Measurements from ENCODE around the gene MYOM3. TPM values are rescaled to one million over a fixed set of nuclear protein-coding genes. Genes with fewer than 3 reads are reported as not detected.

Gene MYOM3
- total RNA-seq, 1 experiment from 2014 or later: 0.42 TPM

DNA sequence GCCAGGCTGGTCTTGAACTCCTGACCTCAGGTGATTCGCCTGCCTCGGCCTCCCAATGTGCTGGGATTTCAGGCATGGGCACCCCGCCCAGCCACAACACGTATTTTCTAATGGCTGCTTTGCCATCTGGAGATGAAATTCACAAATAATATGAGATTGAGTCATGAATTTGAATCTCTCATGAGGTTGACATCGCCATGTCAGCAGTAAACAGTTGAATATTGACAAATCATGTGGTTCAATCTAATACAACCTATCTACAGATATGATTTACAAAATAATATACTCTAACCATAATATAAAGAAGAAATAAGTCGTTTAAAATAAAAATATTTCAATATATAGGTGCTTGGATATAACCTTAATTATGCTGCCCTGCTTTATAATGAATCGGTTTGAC, 42.1 kb downstream of the MYOM3 start:
- CTCF ChIA-PET: no interaction called here

DNA sequence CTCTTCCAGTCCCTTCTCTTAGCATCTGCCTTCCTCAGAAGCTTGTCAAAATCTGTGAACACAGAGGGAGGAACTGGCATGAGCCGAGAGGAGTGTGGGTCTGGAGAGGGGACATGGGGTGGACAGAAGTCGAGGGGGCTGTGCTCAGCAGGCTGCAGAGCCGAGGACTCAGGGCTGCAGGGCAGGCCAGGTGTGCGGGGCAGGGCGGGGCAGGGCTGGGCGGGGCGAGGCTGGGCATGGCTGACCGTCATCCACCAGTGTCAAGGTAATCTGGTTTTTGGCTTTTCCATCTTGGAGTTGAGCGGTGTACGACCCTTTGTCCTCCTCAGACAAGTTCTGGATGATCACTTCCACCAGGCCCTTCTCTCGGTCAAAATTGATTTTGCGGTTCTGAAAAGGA, 44.0 kb downstream of the MYOM3 start:
- CTCF ChIA-PET: interaction anchor here (0.5 kb wide), 1 partner anchor 115 kb away, joined by 4 read pairs; no protein-coding TSS in a partner anchor
- TF ChIP-seq, protein P1, sequence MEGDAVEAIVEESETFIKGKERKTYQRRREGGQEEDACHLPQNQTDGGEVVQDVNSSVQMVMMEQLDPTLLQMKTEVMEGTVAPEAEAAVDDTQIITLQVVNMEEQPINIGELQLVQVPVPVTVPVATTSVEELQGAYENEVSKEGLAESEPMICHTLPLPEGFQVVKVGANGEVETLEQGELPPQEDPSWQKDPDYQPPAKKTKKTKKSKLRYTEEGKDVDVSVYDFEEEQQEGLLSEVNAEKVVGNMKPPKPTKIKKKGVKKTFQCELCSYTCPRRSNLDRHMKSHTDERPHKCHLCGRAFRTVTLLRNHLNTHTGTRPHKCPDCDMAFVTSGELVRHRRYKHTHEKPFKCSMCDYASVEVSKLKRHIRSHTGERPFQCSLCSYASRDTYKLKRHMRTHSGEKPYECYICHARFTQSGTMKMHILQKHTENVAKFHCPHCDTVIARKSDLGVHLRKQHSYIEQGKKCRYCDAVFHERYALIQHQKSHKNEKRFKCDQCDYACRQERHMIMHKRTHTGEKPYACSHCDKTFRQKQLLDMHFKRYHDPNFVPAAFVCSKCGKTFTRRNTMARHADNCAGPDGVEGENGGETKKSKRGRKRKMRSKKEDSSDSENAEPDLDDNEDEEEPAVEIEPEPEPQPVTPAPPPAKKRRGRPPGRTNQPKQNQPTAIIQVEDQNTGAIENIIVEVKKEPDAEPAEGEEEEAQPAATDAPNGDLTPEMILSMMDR (IDR thresholded peaks at IDR 0.05; ENCODE audit: unreplicated experiment): no peak
- intact Hi-C loops (cut with micrococcal nuclease; ENCODE audit: unreplicated experiment): no loop called here
- Mint-ChIP-seq H3K4me3 (ENCODE audit: low read depth, unreplicated experiment) (no peak overlapping the region), H3K27me3 (ENCODE audit: unreplicated experiment) (no peaks in the 10 kb centered on the region), H3K9me3 (ENCODE audit: low read depth, unreplicated experiment) (no peaks in the 10 kb centered on the region), H3K27ac (ENCODE audit: unreplicated experiment) (no peak overlapping the region), H3K4me1 (ENCODE audit: low read depth, unreplicated experiment) (no peaks in the 10 kb centered on the region), H3K36me3 (ENCODE audit: insufficient read depth, unreplicated experiment) (no peaks in the 10 kb centered on the region)
- BruUV-seq (replicated peaks): no TSS peak
- DNase-seq: no peak

More for the DNA sequence above, 42.1 kb downstream of the MYOM3 start:
- TF ChIP-seq, protein P1 (IDR thresholded peaks at IDR 0.05; ENCODE audit: unreplicated experiment): no peak
- Mint-ChIP-seq H3K4me3 (ENCODE audit: low read depth, unreplicated experiment) (no peak overlapping the region), H3K4me1 (ENCODE audit: low read depth, unreplicated experiment) (no peaks in the 10 kb centered on the region), H3K36me3 (ENCODE audit: insufficient read depth, unreplicated experiment) (no peaks in the 10 kb centered on the region), H3K27me3 (ENCODE audit: unreplicated experiment) (no peaks in the 10 kb centered on the region), H3K27ac (ENCODE audit: unreplicated experiment) (no peak overlapping the region), H3K9me3 (ENCODE audit: low read depth, unreplicated experiment) (no peaks in the 10 kb centered on the region)
- no TSS peak for BruUV-seq (replicated peaks)
- intact Hi-C loops (cut with micrococcal nuclease; ENCODE audit: unreplicated experiment): loop anchor here (2.0 to 10.0 kb wide), 2 partner anchors 43 to 125 kb away; partner anchors contain the start of gene MYOM3
- DNase-seq: no peak

DNA sequence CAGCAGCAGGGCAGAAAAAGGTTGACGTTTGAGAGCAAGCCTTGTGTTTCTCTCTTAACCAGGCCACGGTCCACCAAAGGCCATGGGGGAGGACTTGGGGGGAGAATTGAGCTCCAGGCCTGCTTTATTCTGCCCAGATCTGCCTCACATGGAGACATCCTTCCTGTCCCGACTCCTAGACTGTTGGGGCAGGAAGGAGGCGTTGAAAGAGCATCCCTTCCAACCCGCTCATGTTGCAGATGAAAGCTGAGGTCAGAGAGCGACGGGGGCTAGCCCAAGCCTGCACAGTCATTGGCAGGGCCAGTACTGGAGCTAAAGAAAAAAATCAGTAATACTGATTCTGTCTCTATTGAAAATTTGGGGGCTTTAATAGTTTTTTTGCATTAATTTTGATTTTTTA, 46.6 kb downstream of the MYOM3 start:
- H3K36me3 Mint-ChIP-seq (ENCODE audit: insufficient read depth, unreplicated experiment): no peaks in the 10 kb centered on the region
- CTCF ChIA-PET: no interaction called here
- no peaks in the 10 kb centered on the region for H3K9me3 Mint-ChIP-seq (ENCODE audit: low read depth, unreplicated experiment)
- no peak overlapping the region for H3K4me3 Mint-ChIP-seq (ENCODE audit: low read depth, unreplicated experiment)
- no TSS peak for BruUV-seq (replicated peaks)
- H3K27ac Mint-ChIP-seq (ENCODE audit: unreplicated experiment): no peak overlapping the region
- no peak for DNase-seq
- no peaks in the 10 kb centered on the region for H3K4me1 Mint-ChIP-seq (ENCODE audit: low read depth, unreplicated experiment)
- intact Hi-C loops (cut with micrococcal nuclease; ENCODE audit: unreplicated experiment): no loop called here
- TF ChIP-seq, protein P1 (IDR thresholded peaks at IDR 0.05; ENCODE audit: unreplicated experiment): no peak
- H3K27me3 Mint-ChIP-seq (ENCODE audit: unreplicated experiment): no peaks in the 10 kb centered on the region

DNA sequence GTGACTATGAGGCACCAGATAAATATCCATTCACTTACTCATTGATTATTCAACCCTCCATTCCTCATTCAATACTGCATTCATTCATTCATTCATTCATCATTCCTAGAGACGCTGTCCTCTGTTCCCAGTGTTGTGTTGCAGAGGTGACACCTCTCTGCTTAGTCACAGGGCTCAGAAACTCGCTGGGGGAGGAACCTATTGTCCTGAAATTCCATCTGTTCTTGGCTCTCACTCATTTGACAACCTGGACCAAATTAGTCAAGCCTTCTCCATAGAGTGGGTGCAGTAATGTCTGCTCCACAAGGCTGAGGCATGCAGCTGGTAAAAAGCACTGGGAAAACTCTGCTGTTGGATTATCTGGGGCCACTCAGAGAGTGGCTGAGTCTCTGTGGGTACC, 49.7 kb downstream of the MYOM3 start:
- Mint-ChIP-seq H3K9me3 (ENCODE audit: low read depth, unreplicated experiment) (no peaks in the 10 kb centered on the region), H3K4me1 (ENCODE audit: low read depth, unreplicated experiment) (no peaks in the 10 kb centered on the region), H3K27ac (ENCODE audit: unreplicated experiment) (no peak overlapping the region), H3K36me3 (ENCODE audit: insufficient read depth, unreplicated experiment) (no peaks in the 10 kb centered on the region), H3K27me3 (ENCODE audit: unreplicated experiment) (no peaks in the 10 kb centered on the region), H3K4me3 (ENCODE audit: low read depth, unreplicated experiment) (no peak overlapping the region)
- CTCF ChIA-PET: no interaction called here
- intact Hi-C loops (cut with micrococcal nuclease; ENCODE audit: unreplicated experiment): no loop called here
- no peak for DNase-seq
- TF ChIP-seq, protein P1 (IDR thresholded peaks at IDR 0.05; ENCODE audit: unreplicated experiment): no peak
- no TSS peak for BruUV-seq (replicated peaks)

Measured in Calu3 (cell line).